HCT116 (cell line): ENCODE measurements around the gene SEPTIN8. TPM values are rescaled to one million over a fixed set of nuclear protein-coding genes. Genes with fewer than 3 reads are reported as not detected.

Experiments
- ATAC-seq: fragments of 200-7000 bp; cut with Tn5 transposase; 2 replicates; pipeline ENCODE4 v1.9.1; 2020; ENCODE audit warnings: mild to moderate bottlenecking, moderate library complexity
- BruUV-seq: library from RNA; stranded (reverse); fragments of 400-500 nt; replicated peaks from 2 replicates; lab custom pipeline; 2021; lab: Mats Ljungman, UMichigan
- CTCF ChIA-PET: fragments of 300-600 bp; sonication (Branson Sonifier 250); formaldehyde crosslinking; loops from one replicate; lab custom pipeline; 2021; ENCODE audit warnings: antibody characterized with exemption; lab: Charles Lee
- POLR2A ChIA-PET: fragments of 300-600, 350-600 bp; sonication (Branson Sonifier 250); formaldehyde crosslinking; loops from one replicate; lab custom pipeline; 2021; ENCODE audit warnings: antibody characterized with exemption; lab: Charles Lee
- RAD21 ChIA-PET, 2 experiments: fragments of 300-600 bp; sonication (Branson Sonifier 250); formaldehyde crosslinking; loops; one replicate each; lab custom pipeline; 2023; ENCODE audit warnings: low total read pairs in 2 of 2; ENCODE audit not compliant: uncharacterized antibody in 2 of 2, unreplicated experiment in 2 of 2, low non-redundant PET in 1 of 2; lab: Charles Lee
- DNase-seq: peaks from one replicate; pipeline ENCODE4 v3.0.0-alpha.2; 2010; ENCODE audit warnings: low read depth, low spot score
- H2AFZ ChIP-seq: fragments of 200-600 bp; shearing (Covaris generic), sonication (generic); 2 replicates; pipeline ENCODE4 v1.6.1; 2017; ENCODE audit warnings: low read depth, mixed run types, mixed read lengths, antibody characterized with exemption, low read length; ENCODE audit not compliant: poor library complexity, severe bottlenecking
- H3K27ac ChIP-seq: 2 replicates; pipeline ENCODE4 v1.5.1; 2012; ENCODE audit warnings: low read depth, low read length
- H3K27me3 ChIP-seq: fragments of 200-600 bp; sonication (generic); 2 replicates; pipeline ENCODE4 v1.6.1; 2016; ENCODE audit warnings: mixed run types, low read length, mixed read lengths; ENCODE audit not compliant: insufficient read depth
- H3K36me3 ChIP-seq, 2 experiments: fragments of 200-500 bp in 1 of 2; fragments of 200-600 bp in 1 of 2; sonication (Bioruptor generic) in 1 of 2; sonication (generic) in 1 of 2; 2 replicates each; pipeline versions ENCODE4 v1.5.1 to v1.6.1; 2014 to 2016; ENCODE audit warnings: low read length in 2 of 2, inconsistent platforms in 1 of 2, mixed read lengths in 1 of 2, mixed run types in 1 of 2; ENCODE audit not compliant: insufficient read depth in 2 of 2, control insufficient read depth in 1 of 2
- H3K4me1 ChIP-seq, 2 experiments: fragments of 200-600 bp in 1 of 2; sonication (generic) in 1 of 2; 2 replicates each; pipeline versions ENCODE4 v1.5.1 to v1.6.1; 2012 to 2017; ENCODE audit warnings: low read length in 2 of 2, inconsistent platforms in 1 of 2, mild to moderate bottlenecking in 1 of 2, mixed read lengths in 1 of 2, mixed run types in 1 of 2, moderate library complexity in 1 of 2; ENCODE audit not compliant: insufficient read depth in 2 of 2, control insufficient read depth in 1 of 2
- H3K4me2 ChIP-seq: fragments of 200-600 bp; sonication (generic); 2 replicates; pipeline ENCODE4 v1.6.1; 2017; ENCODE audit warnings: mixed run types, low read length, mixed read lengths
- H3K4me3 ChIP-seq, 2 experiments: fragments of 200-600 bp in 1 of 2; sonication (generic) in 1 of 2; replicated peaks in 1 of 2; 2 replicates each; pipeline ENCODE4 v1.5.1; 2011 to 2016; ENCODE audit warnings: low read length in 2 of 2, control low read depth in 1 of 2, low read depth in 1 of 2, mild to moderate bottlenecking in 1 of 2, mixed read lengths in 1 of 2, mixed run types in 1 of 2
- H3K79me2 ChIP-seq: fragments of 200-600 bp; sonication (generic); 2 replicates; pipeline ENCODE4 v1.6.1; 2017; ENCODE audit warnings: mild to moderate bottlenecking, mixed run types, low read length, moderate library complexity, mixed read lengths; ENCODE audit not compliant: insufficient read depth
- H3K9ac ChIP-seq: fragments of 200-600 bp; sonication (generic); 2 replicates; pipeline ENCODE4 v1.6.1; 2016; ENCODE audit warnings: low read length, mixed read lengths
- H3K9me2 ChIP-seq: fragments of 200-600 bp; sonication (generic), shearing (Covaris generic); 2 replicates; pipeline ENCODE4 v1.6.1; 2017; ENCODE audit warnings: mixed run types, mild to moderate bottlenecking, moderate library complexity; ENCODE audit not compliant: insufficient read depth
- H3K9me3 ChIP-seq, 2 experiments: fragments of 200-500 bp in 1 of 2; fragments of 200-600 bp in 1 of 2; sonication (Bioruptor generic) in 1 of 2; sonication (generic) in 1 of 2; 2 replicates each; pipeline ENCODE4 v1.6.1; 2014 to 2017; ENCODE audit warnings: low read length in 2 of 2, mixed read lengths in 2 of 2, inconsistent platforms in 1 of 2, low read depth in 1 of 2, mild to moderate bottlenecking in 1 of 2, mixed run types in 1 of 2, moderate library complexity in 1 of 2; ENCODE audit not compliant: control insufficient read depth in 1 of 2, insufficient read depth in 1 of 2
- H4K20me1 ChIP-seq: fragments of 200-600 bp; sonication (generic), shearing (Covaris generic); 2 replicates; pipeline ENCODE4 v1.6.1; 2017; ENCODE audit warnings: mixed run types, mild to moderate bottlenecking, moderate library complexity; ENCODE audit not compliant: insufficient read depth
- CBX3 ChIP-seq: IDR thresholded peaks from 2 replicates; pipeline ENCODE4 v1.6.1; 2012; ENCODE audit warnings: low read depth
- CEBPB ChIP-seq: IDR thresholded peaks from 2 replicates; pipeline ENCODE4 v1.6.1; 2012; ENCODE audit warnings: low read depth
- EGR1 ChIP-seq: IDR thresholded peaks from 2 replicates; pipeline ENCODE4 v1.6.1; 2012; ENCODE audit warnings: low read depth
- ELF1 ChIP-seq: IDR thresholded peaks from 2 replicates; pipeline ENCODE4 v1.6.1; 2012; ENCODE audit warnings: low read depth, borderline replicate concordance
- EZH2 ChIP-seq: fragments of 200-600 bp; sonication (generic); IDR thresholded peaks from 2 replicates; pipeline ENCODE4 v1.6.1; 2017; ENCODE audit warnings: antibody characterized with exemption, mixed run types
- EZH2phosphoT487 ChIP-seq: fragments of 200-600 bp; IDR thresholded peaks from 2 replicates; pipeline ENCODE4 v1.6.1; 2018; ENCODE audit warnings: antibody characterized with exemption, borderline replicate concordance
- FOSL1 ChIP-seq: IDR thresholded peaks from 2 replicates; pipeline ENCODE4 v1.6.1; 2012; ENCODE audit warnings: low read depth
- JUND ChIP-seq: IDR thresholded peaks from 2 replicates; pipeline ENCODE4 v1.6.1; 2012
- MAX ChIP-seq: IDR thresholded peaks from 2 replicates; pipeline ENCODE4 v1.6.1; 2012
- POLR2A ChIP-seq: IDR thresholded peaks from 2 replicates; pipeline ENCODE4 v1.7.0; 2011; ENCODE audit warnings: borderline replicate concordance; ENCODE audit not compliant: insufficient read depth, insufficient read length; ENCODE audit errors: extremely low read depth
- POLR2AphosphoS5 ChIP-seq: IDR thresholded peaks from 2 replicates; pipeline ENCODE4 v1.6.1; 2011; ENCODE audit warnings: mild to moderate bottlenecking, low read depth, low read length, moderate library complexity
- RAD21 ChIP-seq: IDR thresholded peaks from 2 replicates; pipeline ENCODE4 v1.6.1; 2012; ENCODE audit warnings: low read depth, mild to moderate bottlenecking
- REST ChIP-seq: IDR thresholded peaks from 2 replicates; pipeline ENCODE4 v1.6.1; 2012; ENCODE audit warnings: low read depth
- SIN3A ChIP-seq: IDR thresholded peaks from 2 replicates; pipeline ENCODE4 v1.6.1; 2012; ENCODE audit warnings: low read depth
- SP1 ChIP-seq: IDR thresholded peaks from 2 replicates; pipeline ENCODE4 v1.6.1; 2012; ENCODE audit warnings: low read depth
- TCF7L2 ChIP-seq: IDR thresholded peaks from 2 replicates; pipeline ENCODE4 v1.7.0; 2011; ENCODE audit warnings: borderline replicate concordance, inconsistent platforms; ENCODE audit not compliant: insufficient read depth, insufficient read length; ENCODE audit errors: extremely low read depth
- YY1 ChIP-seq: IDR thresholded peaks from 2 replicates; pipeline ENCODE4 v1.6.1; 2011; ENCODE audit warnings: low read length, low read depth, moderate library complexity, mild to moderate bottlenecking; ENCODE audit not compliant: insufficient replicate concordance; ENCODE audit errors: extremely low read depth
- ZFX ChIP-seq: fragments of 450-650 bp; IDR thresholded peaks from 2 replicates; pipeline ENCODE4 v1.6.1; 2017
- ZNF274 ChIP-seq: fragments of 200-500 bp; sonication (Bioruptor generic); IDR thresholded peaks from 2 replicates; pipeline ENCODE4 v1.6.1; 2014; ENCODE audit warnings: mild to moderate bottlenecking, low read depth, low read length, inconsistent platforms
- intact Hi-C: fragments of 100-400 bp; cut with micrococcal nuclease; formaldehyde crosslinking; loops from 2 replicates; pipeline ENCODE4 v1.10.0; 2022
- total RNA-seq: library from RNA; stranded (reverse); gene quantifications from one replicate; pipeline ENCODE4 v1.2.1, GENCODE V29; 2021; ENCODE audit not compliant: unreplicated experiment
- TF ChIP-seq, protein P1 (sequence below), 3 experiments: fragments of 200-600 bp in 1 of 3; sonication (generic) in 1 of 3; IDR thresholded peaks in 2 of 3; conservative IDR thresholded peaks in 1 of 3; 2 replicates each; pipeline ENCODE4 v1.5.1; 2012 to 2017; ENCODE audit warnings: low read depth in 2 of 3, low read length in 2 of 3, antibody characterized with exemption in 1 of 3, borderline replicate concordance in 1 of 3, control low read depth in 1 of 3, mild to moderate bottlenecking in 1 of 3, mixed read lengths in 1 of 3, mixed run types in 1 of 3, moderate library complexity in 1 of 3; ENCODE audit not compliant: insufficient read depth in 1 of 3

Gene SEPTIN8
- total RNA-seq, 1 experiment from 2014 or later, result 34.6 TPM

DNA sequence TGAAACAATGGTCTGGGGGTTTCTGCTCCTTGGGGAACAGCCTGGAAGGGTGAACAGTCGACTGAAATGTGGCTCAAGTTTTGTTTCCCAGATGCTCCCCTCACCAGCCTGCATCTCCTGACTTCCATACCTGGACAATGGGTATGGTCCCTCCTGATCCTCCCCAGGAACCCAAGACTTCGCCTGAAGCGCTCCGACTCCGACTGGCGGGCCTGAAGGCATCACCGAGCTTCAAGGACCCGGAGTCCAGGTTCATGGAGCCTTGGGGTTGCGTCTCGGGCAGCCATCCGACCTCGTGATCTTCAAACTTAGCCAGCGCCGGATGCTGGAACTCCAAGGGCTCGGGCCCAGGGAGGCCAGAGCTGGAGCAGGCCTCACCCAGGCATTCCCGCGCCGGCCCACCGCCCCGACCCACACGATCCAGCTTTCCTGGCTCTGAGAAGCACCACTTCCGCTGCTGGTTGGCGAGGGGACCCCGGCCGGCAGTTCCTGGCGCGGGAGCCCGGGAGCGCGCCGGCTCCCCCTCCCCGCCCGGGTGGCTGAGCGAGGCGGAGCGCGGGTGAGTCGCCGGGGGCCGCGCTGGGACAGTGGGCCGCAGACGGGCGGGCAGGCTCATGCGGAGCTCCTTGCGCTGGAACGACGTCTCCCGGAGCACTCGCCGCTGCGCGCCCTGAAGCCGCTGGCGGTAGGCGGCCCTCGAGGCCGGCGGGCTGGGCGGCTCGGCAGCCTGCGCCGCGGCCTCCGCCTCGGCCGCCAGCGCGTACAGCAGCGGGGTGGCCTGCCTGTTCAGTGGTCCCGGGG is 48.2 kb upstream of the SEPTIN8 start:
- RAD21 ChIA-PET, result no interaction called here
- no peaks in the 10 kb centered on the region for H4K20me1 ChIP-seq
- no peak overlapping the region for H3K9ac ChIP-seq
- H3K4me2 ChIP-seq, result no peak overlapping the region
- no peak overlapping the region for H2AFZ ChIP-seq
- TF ChIP-seq ELF1 (no peak), ZNF274 (no peak), YY1 (no peak), JUND (no peak), FOSL1 (no peak), ZFX (no peak), CBX3 (no peak), RAD21 (no peak), MAX (no peak), EGR1 (no peak), TCF7L2 (no peak), CEBPB (no peak), POLR2AphosphoS5 (no peak), POLR2A (no peak), SP1 (no peak), EZH2 (no peak), REST (no peak), SIN3A (no peak), EZH2phosphoT487 (no peak)
- TF ChIP-seq, protein P1, sequence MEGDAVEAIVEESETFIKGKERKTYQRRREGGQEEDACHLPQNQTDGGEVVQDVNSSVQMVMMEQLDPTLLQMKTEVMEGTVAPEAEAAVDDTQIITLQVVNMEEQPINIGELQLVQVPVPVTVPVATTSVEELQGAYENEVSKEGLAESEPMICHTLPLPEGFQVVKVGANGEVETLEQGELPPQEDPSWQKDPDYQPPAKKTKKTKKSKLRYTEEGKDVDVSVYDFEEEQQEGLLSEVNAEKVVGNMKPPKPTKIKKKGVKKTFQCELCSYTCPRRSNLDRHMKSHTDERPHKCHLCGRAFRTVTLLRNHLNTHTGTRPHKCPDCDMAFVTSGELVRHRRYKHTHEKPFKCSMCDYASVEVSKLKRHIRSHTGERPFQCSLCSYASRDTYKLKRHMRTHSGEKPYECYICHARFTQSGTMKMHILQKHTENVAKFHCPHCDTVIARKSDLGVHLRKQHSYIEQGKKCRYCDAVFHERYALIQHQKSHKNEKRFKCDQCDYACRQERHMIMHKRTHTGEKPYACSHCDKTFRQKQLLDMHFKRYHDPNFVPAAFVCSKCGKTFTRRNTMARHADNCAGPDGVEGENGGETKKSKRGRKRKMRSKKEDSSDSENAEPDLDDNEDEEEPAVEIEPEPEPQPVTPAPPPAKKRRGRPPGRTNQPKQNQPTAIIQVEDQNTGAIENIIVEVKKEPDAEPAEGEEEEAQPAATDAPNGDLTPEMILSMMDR (IDR thresholded peaks at IDR 0.05 in 2 of 3, conservative IDR thresholded peaks at IDR 0.05 in 1 of 3; ENCODE audit: borderline replicate concordance in 1 of 3, insufficient read depth in 1 of 3, low read depth in 2 of 3, low read length in 2 of 3), result no peak
- TF ChIP-seq, all 23 proteins: peak for 0
- intact Hi-C loops, result no loop called here
- BruUV-seq, result no TSS peak
- Histone ChIP-seq H3K9me2 (no peaks in the 10 kb centered on the region), H3K4me3 (no peak overlapping the region), H3K36me3 (no peaks in the 10 kb centered on the region), H3K79me2 (peaks cover 6% of the 10 kb centered on the region; the same call in 1 of the 2 replicates), H3K4me1 (peaks cover 7 to 17% of the 10 kb centered on the region in 2 experiments; a peak in 3 of 4 replicates), H3K9me3 (no peaks in the 10 kb centered on the region), H3K27me3 (no peaks in the 10 kb centered on the region), H3K27ac (no peak overlapping the region)
- ChIA-PET POLR2A (no interaction called here), CTCF (no interaction called here)
- DNase-seq (no peak), ATAC-seq (no peak)
